Skin epidermis (tissue), 12 donors: ENCODE results near the gene RNF180.
A peak's percentile ranks its signal among the peaks of the same experiment; 100 is the strongest.
"Not testable (repeated sequence)": the region's sequence is repeated elsewhere in the genome, so short reads cannot be mapped to it uniquely, and the experiment has no call there.

Experiments
- H3K27ac ChIP-seq, 21 experiments: fragments of 200-600 bp; sonication (generic) in 11 of 21; one replicate each; pipeline ENCODE4 v1.5.0; 2020; ENCODE audit warnings: mild to moderate bottlenecking in 3 of 21, inconsistent platforms in 2 of 21, moderate library complexity in 2 of 21
- H3K4me3 ChIP-seq, 7 experiments: fragments of 200-600 bp; sonication (generic) in 2 of 7; one replicate each; pipeline ENCODE4 v1.5.0; 2020; ENCODE audit warnings: inconsistent platforms in 2 of 7, mild to moderate bottlenecking in 2 of 7, moderate library complexity in 1 of 7

Gene RNF180

GRCh38 chr5:64176301-64176700 is 10.7 kb downstream of the RNF180 start:
- no peak overlapping the region for H3K4me3 ChIP-seq
- H3K27ac ChIP-seq, result no peak overlapping the region

GRCh38 chr5:64180661-64181343 is 15.2 kb downstream of the RNF180 start:
- no peak overlapping the region for H3K4me3 ChIP-seq
- H3K27ac ChIP-seq, result peak overlapping the region in 11 of 21 experiments; percentile 16 to 52 (median 40)

DNA sequence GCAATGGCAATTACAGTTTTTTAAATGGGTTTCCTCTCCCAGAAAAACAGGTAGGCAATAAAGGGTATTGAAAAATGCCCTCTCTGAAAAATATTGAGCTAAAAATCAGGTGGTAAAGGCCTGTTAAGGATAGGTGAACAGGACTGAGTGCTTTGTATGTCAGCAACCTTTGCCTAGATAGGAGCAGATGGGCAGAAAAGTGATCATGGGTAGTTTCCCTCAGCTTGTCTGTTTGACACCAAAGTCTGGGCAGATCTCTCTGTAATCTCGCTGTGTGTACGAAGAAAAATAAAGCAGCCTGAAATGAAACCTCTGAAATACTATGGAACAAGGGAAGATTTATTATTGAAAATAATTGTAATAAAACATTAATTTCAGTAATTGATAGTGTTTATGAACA is 15.8 kb downstream of the RNF180 start:
- H3K4me3 ChIP-seq, result no peak overlapping the region
- H3K27ac ChIP-seq, result no peak overlapping the region

- no peak overlapping the region for H3K27ac ChIP-seq
- H3K4me3 ChIP-seq, result no peak overlapping the region
Measured at GRCh38 chr5:64183956-64184355, 18.3 kb downstream of the RNF180 start.

DNA sequence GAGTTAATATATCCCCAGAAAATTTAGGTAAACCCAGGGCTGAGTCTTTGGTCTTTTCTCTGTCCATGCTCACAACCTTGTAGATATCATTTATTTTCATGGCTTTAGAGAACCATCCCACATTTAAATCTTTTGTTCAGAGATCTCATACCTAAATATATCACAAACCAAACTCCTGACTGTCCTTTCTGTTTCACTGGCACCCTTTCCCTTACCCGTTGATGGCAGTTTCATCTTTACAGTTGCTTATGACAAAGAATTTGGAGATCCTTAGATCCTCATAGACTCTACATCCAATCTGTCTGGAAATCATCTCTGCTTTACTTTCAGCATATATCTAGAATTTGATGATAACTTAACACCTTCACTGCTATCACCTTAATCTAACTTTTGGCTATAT is 19.2 kb downstream of the RNF180 start:
- Histone ChIP-seq H3K27ac (no peak overlapping the region), H3K4me3 (no peak overlapping the region)

DNA sequence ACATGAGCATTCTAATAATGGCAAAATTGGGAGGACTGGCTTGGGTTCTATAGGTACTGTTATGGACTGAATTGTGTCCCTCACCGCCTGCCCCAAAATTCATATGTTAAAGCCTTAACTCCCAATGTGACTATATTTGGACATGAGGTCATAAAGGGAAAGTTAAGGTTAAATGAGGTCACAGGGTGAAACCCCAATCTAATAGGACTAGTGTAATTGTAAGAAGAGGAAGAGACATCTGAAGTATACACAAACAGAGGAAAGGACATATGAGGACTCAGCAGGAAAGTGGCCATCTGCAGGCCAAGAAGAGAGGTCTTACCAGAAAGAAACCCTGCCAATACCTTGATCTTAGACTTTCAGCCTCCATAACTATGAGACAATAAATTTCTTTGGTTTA is 23.1 kb downstream of the RNF180 start:
- Histone ChIP-seq H3K27ac (no peak overlapping the region), H3K4me3 (no peak overlapping the region)

DNA sequence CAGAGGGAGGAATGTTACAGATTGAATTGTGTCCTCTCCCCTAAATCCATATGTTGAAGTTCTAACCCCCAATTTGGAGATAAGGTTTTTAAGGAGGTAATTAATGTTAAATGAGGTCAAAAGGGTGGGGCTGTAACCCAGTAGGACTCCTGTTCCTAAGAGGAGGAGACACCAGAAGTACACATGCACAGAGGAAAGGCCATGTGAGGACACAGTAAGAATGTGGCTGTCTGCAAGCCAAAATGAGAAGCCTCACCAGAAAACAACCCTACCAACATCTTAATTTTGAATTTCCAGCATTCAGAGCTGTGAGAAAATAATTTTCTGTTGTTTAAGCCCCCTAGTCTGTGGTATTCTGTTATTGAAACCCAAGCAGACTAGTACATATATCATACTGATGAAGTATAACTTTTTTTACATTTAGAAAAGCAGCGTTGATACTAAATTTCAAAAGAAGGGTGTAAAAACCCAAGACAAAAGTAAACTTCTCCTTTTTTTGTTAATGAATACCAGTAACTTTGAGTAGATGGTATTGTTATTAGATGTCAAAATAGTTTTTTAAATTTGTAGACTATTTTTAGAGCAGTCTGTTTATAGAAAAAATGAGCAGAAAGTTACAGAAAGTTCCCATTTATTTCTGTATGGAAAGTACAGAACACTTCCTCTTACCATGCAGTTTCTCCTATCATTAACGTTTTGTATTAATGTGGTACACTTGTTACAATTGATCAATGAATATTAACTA is 25.1 kb downstream of the RNF180 start:
- no peak overlapping the region for H3K27ac ChIP-seq

GRCh38 chr5:64195981-64196380 is 30.3 kb downstream of the RNF180 start:
- H3K4me3 ChIP-seq, result no peak overlapping the region
- H3K27ac ChIP-seq, result no peak overlapping the region

More for the DNA sequence above, 25.1 kb downstream of the RNF180 start:
- H3K4me3 ChIP-seq, result no peak overlapping the region

DNA sequence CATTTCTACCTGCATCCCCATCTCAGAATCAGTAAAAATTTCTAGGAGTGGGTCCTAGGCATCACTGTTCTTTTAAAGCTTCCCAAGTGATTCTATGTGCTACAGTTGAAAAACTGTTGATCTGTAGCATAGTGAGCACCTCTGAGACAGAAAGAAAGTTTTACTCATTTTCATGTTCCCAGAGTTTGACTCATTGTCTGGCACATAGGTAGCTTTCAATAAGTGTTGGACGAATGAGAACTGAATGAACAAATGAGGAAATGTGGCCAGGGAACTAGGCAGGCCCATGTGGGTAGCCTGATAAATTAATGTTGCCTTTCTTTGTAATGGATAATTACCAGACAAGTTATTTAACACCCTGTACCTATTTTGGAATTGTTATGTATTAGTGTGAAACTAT is 33.8 kb downstream of the RNF180 start:
- Histone ChIP-seq H3K27ac (no peak overlapping the region), H3K4me3 (no peak overlapping the region)

- H3K27ac ChIP-seq, result no peak overlapping the region
- no peak overlapping the region for H3K4me3 ChIP-seq
Measured at GRCh38 chr5:64201996-64202395, 36.4 kb downstream of the RNF180 start.

- no peak overlapping the region for H3K4me3 ChIP-seq
- H3K27ac ChIP-seq, result no peak overlapping the region
Measured at GRCh38 chr5:64206653-64207052, 41.0 kb downstream of the RNF180 start.

DNA sequence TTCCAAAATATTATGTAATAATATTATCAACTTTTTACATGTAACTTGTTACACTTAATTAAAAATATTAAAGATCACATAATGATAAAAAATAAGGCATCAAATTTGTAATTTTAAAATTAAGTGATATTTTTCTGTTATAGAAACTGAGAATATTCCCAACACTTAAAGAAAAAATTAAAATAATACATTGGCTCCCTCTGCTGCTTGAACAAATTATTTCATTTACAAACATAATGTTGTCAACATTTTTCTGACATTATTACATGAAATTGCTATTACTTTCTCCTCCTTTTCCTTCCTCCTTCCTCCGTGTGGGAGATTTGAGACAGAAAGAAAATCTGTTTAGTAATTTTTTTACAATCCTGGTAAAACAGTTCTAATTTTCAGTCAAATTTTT is 42.3 kb downstream of the RNF180 start:
- H3K4me3 ChIP-seq, result no peak overlapping the region

DNA sequence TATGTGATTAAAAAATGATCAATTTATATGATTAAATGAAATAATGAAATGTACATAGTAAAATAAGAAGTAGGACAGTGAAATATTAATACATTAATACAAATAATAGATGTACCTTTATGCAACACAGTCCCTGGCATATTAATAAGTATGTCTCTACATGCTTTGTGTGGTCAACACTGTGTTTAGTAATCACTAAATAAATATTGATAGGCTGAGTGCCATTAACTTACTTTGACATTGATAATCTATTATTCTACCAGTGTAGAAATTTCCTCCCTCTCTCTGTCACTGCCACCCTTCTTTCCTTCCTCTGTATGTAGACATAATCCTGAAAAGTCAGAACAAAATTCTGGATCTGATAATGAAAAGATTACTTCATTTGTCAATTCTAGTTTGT is 43.7 kb downstream of the RNF180 start:
- Histone ChIP-seq H3K4me3 (no peak overlapping the region), H3K27ac (no peak overlapping the region)

More for the DNA sequence above, 42.3 kb downstream of the RNF180 start:
- H3K27ac ChIP-seq, result no peak overlapping the region

DNA sequence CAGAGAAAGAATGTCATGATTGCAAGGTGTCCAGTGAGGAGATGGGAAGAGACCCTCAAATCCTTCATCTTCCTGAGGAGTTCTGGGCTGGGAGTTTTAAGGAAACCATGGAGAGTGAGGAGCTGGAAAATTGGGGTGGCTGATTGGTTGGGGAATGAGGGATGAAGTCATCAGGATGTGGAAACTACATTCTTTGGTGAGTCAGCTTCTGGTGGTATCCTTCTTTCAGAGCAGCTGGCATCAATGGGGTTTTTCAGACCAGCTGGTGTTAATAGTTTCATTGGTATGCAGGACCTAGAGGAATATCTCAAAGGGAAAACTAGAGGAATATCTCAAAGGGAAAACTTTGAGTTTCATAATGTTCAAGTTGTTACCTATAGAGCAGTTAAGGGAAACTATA is 45.2 kb downstream of the RNF180 start:
- H3K27ac ChIP-seq, result no peak overlapping the region
- H3K4me3 ChIP-seq, result no peak overlapping the region

DNA sequence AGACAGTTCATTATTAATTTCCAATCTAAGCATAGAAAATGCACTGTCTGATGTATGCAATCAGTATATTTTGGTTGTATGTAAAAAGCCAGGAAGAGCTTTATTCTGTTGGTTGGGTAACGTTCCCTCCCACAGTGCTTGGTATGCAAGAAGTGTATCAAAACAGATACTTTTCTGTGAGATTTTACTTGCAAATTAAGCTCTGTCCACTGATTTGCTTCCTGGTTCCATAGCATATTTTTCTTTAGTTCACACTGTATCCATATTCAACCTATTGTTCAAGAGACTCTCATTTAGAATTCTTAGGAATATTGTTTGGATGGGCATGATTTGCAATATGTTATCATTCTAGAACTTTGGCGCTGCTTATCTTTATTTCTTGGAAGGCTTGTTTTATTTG is 47.4 kb downstream of the RNF180 start:
- Histone ChIP-seq H3K4me3 (no peak overlapping the region), H3K27ac (no peak overlapping the region)

- no peak overlapping the region for H3K4me3 ChIP-seq
Measured at GRCh38 chr5:64213531-64213930, 47.9 kb downstream of the RNF180 start.

GRCh38 chr5:64214132-64214531 is 48.5 kb downstream of the RNF180 start:
- no peak overlapping the region for H3K27ac ChIP-seq
- no peak overlapping the region for H3K4me3 ChIP-seq

More at GRCh38 chr5:64213531-64213930, 47.9 kb downstream of the RNF180 start:
- H3K27ac ChIP-seq, result no peak overlapping the region

- no peak overlapping the region for H3K4me3 ChIP-seq
- H3K27ac ChIP-seq, result no peak overlapping the region
Measured at GRCh38 chr5:64221911-64222310, 56.3 kb downstream of the RNF180 start.

GRCh38 chr5:64225286-64225981 is 59.8 kb downstream of the RNF180 start:
- not testable (repeated sequence) for H3K4me3 ChIP-seq, H3K27ac ChIP-seq

- H3K27ac ChIP-seq, H3K4me3 ChIP-seq: not testable (repeated sequence)
Measured at GRCh38 chr5:64227131-64227537, 61.5 kb downstream of the RNF180 start.
